K562 (cell line): Measurements from ENCODE around the gene PCED1B. TPM values are rescaled to one million over a fixed set of nuclear protein-coding genes. Genes with fewer than 3 reads are reported as not detected.
A peak's percentile ranks its signal among the peaks of the same experiment; 100 is the strongest.

Experiments
- CBFA2T3 ChIP-seq: fragments of 450-650 bp; IDR thresholded peaks from 2 replicates; pipeline ENCODE4 v1.6.1; 2017
- CBX5 ChIP-seq: IDR thresholded peaks from 2 replicates; pipeline ENCODE4 v1.6.1; 2014; ENCODE audit warnings: low read depth, borderline replicate concordance
- CHD1 ChIP-seq: fragments of 200-600 bp; sonication (generic); IDR thresholded peaks from one replicate; pipeline ENCODE4 v1.6.1; 2012; ENCODE audit warnings: mild to moderate bottlenecking, moderate library complexity, low read length, inconsistent platforms
- CREB1 ChIP-seq, 2 experiments: sonication (generic) in 1 of 2; formaldehyde crosslinking in 1 of 2; IDR thresholded peaks; 2 replicates each; pipeline versions ENCODE4 v1.6.1 to v1.8.0; 2012 to 2022; ENCODE audit warnings: inconsistent platforms in 1 of 2, mild to moderate bottlenecking in 1 of 2, missing genetic modification reagents in 1 of 2, moderate library complexity in 1 of 2
- ELK1 ChIP-seq: sonication (generic); formaldehyde crosslinking; IDR thresholded peaks from 2 replicates; pipeline ENCODE4 v1.8.1; 2022; ENCODE audit warnings: missing genetic modification reagents
- EP400 ChIP-seq: fragments of 450-650 bp; IDR thresholded peaks from 2 replicates; pipeline ENCODE4 v1.6.1; 2017; ENCODE audit warnings: antibody characterized with exemption, mild to moderate bottlenecking, moderate library complexity
- FOXA3 ChIP-seq, 2 experiments: fragments of 450-650 bp in 1 of 2; sonication (generic) in 1 of 2; formaldehyde crosslinking; IDR thresholded peaks in 1 of 2; conservative IDR thresholded peaks in 1 of 2; 2 replicates each; pipeline versions ENCODE4 v1.4.0 to v1.8.0; 2020 to 2022; ENCODE audit warnings: mild to moderate bottlenecking in 2 of 2, missing genetic modification reagents in 1 of 2
- L3MBTL2 ChIP-seq: fragments of 450-650 bp; IDR thresholded peaks from 2 replicates; pipeline ENCODE4 v1.6.1; 2016; ENCODE audit warnings: mild to moderate bottlenecking, moderate library complexity
- MYBL2 ChIP-seq, 2 experiments: fragments of 450-650 bp in 1 of 2; sonication (generic) in 1 of 2; formaldehyde crosslinking in 1 of 2; IDR thresholded peaks; 2 replicates each; pipeline versions ENCODE4 v1.6.1 to v1.8.1; 2017 to 2022; ENCODE audit warnings: borderline replicate concordance in 1 of 2, inconsistent platforms in 1 of 2, low read depth in 1 of 2, mild to moderate bottlenecking in 1 of 2, missing genetic modification reagents in 1 of 2, moderate library complexity in 1 of 2
- NEUROD1 ChIP-seq: fragments of 150-350 bp; IDR thresholded peaks from 2 replicates; pipeline ENCODE4 v1.6.1; 2014; ENCODE audit warnings: borderline replicate concordance, low read length, low read depth; ENCODE audit not compliant: partially characterized antibody
- NFXL1 ChIP-seq: fragments of 450-650 bp; formaldehyde crosslinking; IDR thresholded peaks from 2 replicates; pipeline ENCODE4 v1.4.0; 2021; ENCODE audit warnings: mild to moderate bottlenecking
- PHF8 ChIP-seq: fragments of 200-600 bp; sonication (generic); IDR thresholded peaks from 2 replicates; pipeline ENCODE4 v1.6.1; 2012; ENCODE audit warnings: mixed run types, mild to moderate bottlenecking, inconsistent platforms, low read length, moderate library complexity, borderline replicate concordance
- POLR2A ChIP-seq: fragments of 450-650 bp; conservative IDR thresholded peaks from 2 replicates; pipeline ENCODE4 v1.6.1; 2016
- POLR3A ChIP-seq: IDR thresholded peaks from 2 replicates; pipeline ENCODE4 v1.6.1; 2011; ENCODE audit warnings: borderline replicate concordance, mild to moderate bottlenecking, moderate library complexity; ENCODE audit not compliant: insufficient read length, insufficient read depth; ENCODE audit errors: extremely low read depth
- RB1 ChIP-seq: fragments of 450-650 bp; IDR thresholded peaks from 2 replicates; pipeline ENCODE4 v1.6.1; 2017; ENCODE audit warnings: low read depth, mild to moderate bottlenecking
- SNRNP70 ChIP-seq: fragments of 200-400 bp; formaldehyde crosslinking; optimal IDR thresholded peaks from 2 replicates; pipeline ENCODE3; 2017; ENCODE audit warnings: low read depth, low read length
- SP1 ChIP-seq: sonication (generic); formaldehyde crosslinking; IDR thresholded peaks from 2 replicates; pipeline ENCODE4 v1.8.1; 2022; ENCODE audit warnings: mild to moderate bottlenecking, missing genetic modification reagents
- SRSF3 ChIP-seq: fragments of 200-400 bp; formaldehyde crosslinking; IDR thresholded peaks from 2 replicates; pipeline ENCODE4 v1.6.1; 2016; ENCODE audit warnings: mild to moderate bottlenecking, low read length, moderate library complexity; ENCODE audit not compliant: insufficient read depth
- STAT6 ChIP-seq: sonication (generic); formaldehyde crosslinking; IDR thresholded peaks from 2 replicates; pipeline ENCODE4 v1.8.1; 2023; ENCODE audit warnings: mild to moderate bottlenecking, missing genetic modification reagents
- TFE3 ChIP-seq: fragments of 450-650 bp; formaldehyde crosslinking; IDR thresholded peaks from 2 replicates; pipeline ENCODE4 v1.4.0; 2020; ENCODE audit warnings: mild to moderate bottlenecking, mixed read lengths
- ZBED1 ChIP-seq: IDR thresholded peaks from 2 replicates; pipeline ENCODE4 v1.6.1; 2014
- ZBTB1 ChIP-seq: sonication (generic); formaldehyde crosslinking; IDR thresholded peaks from 2 replicates; pipeline ENCODE4 v1.8.1; 2023; ENCODE audit warnings: missing genetic modification reagents, low read depth, mild to moderate bottlenecking, borderline replicate concordance
- ZFP36 ChIP-seq: fragments of 150-350 bp; IDR thresholded peaks from 2 replicates; pipeline ENCODE4 v1.6.1; 2018; ENCODE audit warnings: low read length, low read depth; ENCODE audit not compliant: partially characterized antibody
- ZNF384 ChIP-seq: IDR thresholded peaks from 2 replicates; pipeline ENCODE4 v1.6.1; 2012; ENCODE audit warnings: low read depth, low read length, improper control_type of control experiment
- polyA plus RNA-seq, 8 experiments: library from polyadenylated mRNA; depleted of rRNA in 4 of 8; stranded (reverse) in 5 of 8; unstranded in 3 of 8; fragments of >200 nt; fragmentation: Nextera tagmentation in 2 of 8; fragmentation: Illumina TruSeq in 1 of 8; extraction: Ambion mirVana in 2 of 8; extraction: Trizol in 1 of 8; gene quantifications; 2 replicates each; pipeline versions ENCODE4 v1.2.1 to v1.2.3, GENCODE V29; 2011 to 2014; ENCODE audit warnings: inconsistent platforms in 1 of 8, missing spikeins in 1 of 8
- total RNA-seq, 7 experiments: library from RNA; depleted of rRNA in 6 of 7; stranded (reverse); fragments of >200 nt in 6 of 7; fragmentation: Illumina TruSeq in 2 of 7; extraction: Trizol in 2 of 7; gene quantifications; 2 replicates each; pipeline versions ENCODE4 v1.2.1 to v1.2.3, GENCODE V29; 2011 to 2021; ENCODE audit warnings: low replicate concordance in 1 of 7

PCED1B gene
- total and polyA plus RNA-seq, 9 of the 15 experiments (the other 6 are each of a cell fraction or from before 2014, with no cell fraction given): 1.2 to 9.3 (median 2.5) TPM

GRCh38 chr12:47249719-47250357 is 170.4 kb downstream of the PCED1B start (continued):
- no peak for TF ChIP-seq TFE3 (CRISPR knock-in tag)
- no peak for TF ChIP-seq FOXA3 (CRISPR knock-in tag; conservative IDR thresholded peaks at IDR 0.05 in 1 of 2, IDR thresholded peaks at IDR 0.05 in 1 of 2)
- TF ChIP-seq CHD1: no peak
- no peak for TF ChIP-seq ZBTB1
- TF ChIP-seq SP1: no peak
- no peak for TF ChIP-seq NFXL1 (CRISPR knock-in tag)
- no peak for TF ChIP-seq POLR3A
- no peak for TF ChIP-seq CBX5
- peak; percentile 79 for TF ChIP-seq CBFA2T3
- no peak for TF ChIP-seq SNRNP70
- TF ChIP-seq STAT6 (CRISPR knock-in tag): no peak
- 0 out of 2 replicates have a peak, but pooled peaks have one; percentile 28 for TF ChIP-seq EP400
- TF ChIP-seq CREB1 (IDR thresholded peaks at IDR 0.05): no peak
- no peak for TF ChIP-seq CREB1 (CRISPR knock-in tag; IDR thresholded peaks at IDR 0.05)
- TF ChIP-seq SRSF3: no peak
- TF ChIP-seq POLR2A: peak; percentile 72
- TF ChIP-seq ELK1 (CRISPR knock-in tag): no peak
- TF ChIP-seq MYBL2 (IDR thresholded peaks at IDR 0.05; ENCODE audit: low read depth): no peak
- no peak for TF ChIP-seq MYBL2 (CRISPR knock-in tag; IDR thresholded peaks at IDR 0.05; ENCODE audit: borderline replicate concordance)
- TF ChIP-seq ZNF384: no peak
- no peak; the same call in 1 of the 2 replicates for TF ChIP-seq PHF8
- peak; percentile 10; the same call in 1 of the 2 replicates for TF ChIP-seq L3MBTL2
- TF ChIP-seq ZFP36: peak; percentile 95
- TF ChIP-seq NEUROD1: no peak
- 0 out of 2 replicates have a peak, but pooled peaks have one; percentile 6 for TF ChIP-seq RB1
- no peak for TF ChIP-seq ZBED1
